HEK293 (cell line): ENCODE data around the gene RHOF.

Source experiments
- CTCF ChIA-PET: fragments of 350-600 bp; formaldehyde crosslinking; extraction: SDS; loops from one replicate; lab custom pipeline; 2021; ENCODE audit warnings: antibody characterized with exemption; lab: Yijun Ruan, JAX
- POLR2A ChIA-PET: fragments of 300-600 bp; formaldehyde crosslinking; extraction: SDS; loops from one replicate; lab custom pipeline; 2020; ENCODE audit warnings: antibody characterized with exemption, inconsistent platforms; lab: Yijun Ruan, JAX
- H3K27ac ChIP-seq: fragments of 200-500 bp; sonication (Bioruptor generic); 2 replicates; pipeline ENCODE4 v1.5.1; 2014; ENCODE audit warnings: low read depth, low read length, control low read depth, inconsistent platforms; ENCODE audit errors: extremely low read depth
- H3K36me3 ChIP-seq, 2 experiments: fragments of 200-500 bp in 1 of 2; sonication (Bioruptor generic) in 1 of 2; 1 replicate in 1 of 2; 2 replicates in 1 of 2; pipeline ENCODE4 v1.5.1; 2014 to 2017; ENCODE audit warnings: inconsistent platforms in 2 of 2, low read length in 2 of 2; ENCODE audit not compliant: control insufficient read depth in 2 of 2, insufficient read depth in 1 of 2
- H3K4me1 ChIP-seq: fragments of 200-500 bp; sonication (Bioruptor generic); 2 replicates; pipeline ENCODE4 v1.5.1; 2014; ENCODE audit warnings: mild to moderate bottlenecking, low read length, inconsistent platforms; ENCODE audit not compliant: control insufficient read depth, insufficient read depth
- H3K4me3 ChIP-seq: 2 replicates; pipeline ENCODE4 v1.5.1; 2011; ENCODE audit warnings: low read depth, mild to moderate bottlenecking, control low read depth, low read length, moderate library complexity
- H3K9me3 ChIP-seq: fragments of 200-500 bp; sonication (Bioruptor generic); 2 replicates; pipeline ENCODE4 v1.5.1; 2014; ENCODE audit warnings: low read depth, low read length, inconsistent platforms; ENCODE audit not compliant: control insufficient read depth, insufficient read depth
- EGR2 ChIP-seq: fragments of 450-650 bp; formaldehyde crosslinking; IDR thresholded peaks from 2 replicates; pipeline ENCODE4 v1.5.1; 2016; ENCODE audit warnings: low read depth, missing biosample characterization, missing genetic modification characterization
- HOXA7 ChIP-seq: sonication (generic); formaldehyde crosslinking; IDR thresholded peaks from 2 replicates; pipeline ENCODE4 v1.8.1; 2022; ENCODE audit warnings: missing genetic modification reagents, borderline replicate concordance
- IKZF3 ChIP-seq: fragments of 450-650 bp; IDR thresholded peaks from 2 replicates; pipeline ENCODE4 v1.5.0; 2018; ENCODE audit warnings: missing biosample characterization, mild to moderate bottlenecking, missing genetic modification characterization, moderate library complexity
- ZBTB17 ChIP-seq: fragments of 450-650 bp; formaldehyde crosslinking; IDR thresholded peaks from 2 replicates; pipeline ENCODE4 v1.5.1; 2016; ENCODE audit warnings: missing biosample characterization, missing genetic modification characterization
- ZBTB26 ChIP-seq: fragments of 450-650 bp; formaldehyde crosslinking; optimal IDR thresholded peaks from 2 replicates; pipeline ENCODE3; 2016; ENCODE audit warnings: missing biosample characterization, mild to moderate bottlenecking, missing genetic modification characterization
- ZFHX2 ChIP-seq: fragments of 450-650 bp; formaldehyde crosslinking; conservative IDR thresholded peaks from 2 replicates; pipeline ENCODE4 v1.5.1; 2016; ENCODE audit warnings: missing biosample characterization, missing genetic modification characterization
- ZIC2 ChIP-seq: fragments of 450-650 bp; formaldehyde crosslinking; IDR thresholded peaks from 2 replicates; pipeline ENCODE4 v1.5.1; 2016; ENCODE audit warnings: missing biosample characterization, missing genetic modification characterization
- ZNF140 ChIP-seq: fragments of 450-650 bp; formaldehyde crosslinking; IDR thresholded peaks from 2 replicates; pipeline ENCODE4 v1.5.1; 2016; ENCODE audit warnings: missing biosample characterization, missing genetic modification characterization
- ZNF155 ChIP-seq: fragments of 450-650 bp; formaldehyde crosslinking; IDR thresholded peaks from 2 replicates; pipeline ENCODE4 v1.5.1; 2016; ENCODE audit warnings: missing biosample characterization, missing genetic modification characterization
- ZNF18 ChIP-seq: fragments of 450-650 bp; formaldehyde crosslinking; IDR thresholded peaks from 2 replicates; pipeline ENCODE4 v1.5.1; 2016; ENCODE audit warnings: missing biosample characterization, missing genetic modification characterization
- ZNF184 ChIP-seq: fragments of 450-650 bp; IDR thresholded peaks from 2 replicates; pipeline ENCODE4 v1.5.1; 2018; ENCODE audit warnings: missing biosample characterization, mild to moderate bottlenecking, missing genetic modification characterization
- ZNF311 ChIP-seq: fragments of 450-650 bp; formaldehyde crosslinking; IDR thresholded peaks from 2 replicates; pipeline ENCODE4 v1.5.1; 2017; ENCODE audit warnings: missing biosample characterization, missing genetic modification characterization, borderline replicate concordance
- ZNF391 ChIP-seq: fragments of 450-650 bp; formaldehyde crosslinking; IDR thresholded peaks from 2 replicates; pipeline ENCODE4 v1.5.1; 2016; ENCODE audit warnings: low read depth, missing biosample characterization, missing genetic modification characterization, borderline replicate concordance
- ZNF398 ChIP-seq: fragments of 450-650 bp; formaldehyde crosslinking; IDR thresholded peaks from 2 replicates; pipeline ENCODE4 v1.5.1; 2017; ENCODE audit warnings: missing biosample characterization, missing genetic modification characterization
- ZNF416 ChIP-seq: fragments of 450-650 bp; formaldehyde crosslinking; IDR thresholded peaks from 2 replicates; pipeline ENCODE4 v1.5.1; 2016; ENCODE audit warnings: missing biosample characterization, missing genetic modification characterization
- ZNF501 ChIP-seq: fragments of 450-650 bp; formaldehyde crosslinking; IDR thresholded peaks from 2 replicates; pipeline ENCODE4 v1.5.1; 2016; ENCODE audit warnings: missing biosample characterization, missing genetic modification characterization
- ZNF548 ChIP-seq: fragments of 450-650 bp; formaldehyde crosslinking; IDR thresholded peaks from 2 replicates; pipeline ENCODE4 v1.5.1; 2016; ENCODE audit warnings: missing biosample characterization, missing genetic modification characterization
- ZNF768 ChIP-seq: fragments of 450-650 bp; formaldehyde crosslinking; IDR thresholded peaks from 2 replicates; pipeline ENCODE4 v1.5.1; 2018; ENCODE audit warnings: missing biosample characterization, mild to moderate bottlenecking, missing genetic modification characterization
- ZNF837 ChIP-seq: fragments of 450-650 bp; formaldehyde crosslinking; IDR thresholded peaks from 2 replicates; pipeline ENCODE4 v1.5.1; 2016; ENCODE audit warnings: missing biosample characterization, missing genetic modification characterization
- ZSCAN16 ChIP-seq: fragments of 450-650 bp; formaldehyde crosslinking; IDR thresholded peaks from 2 replicates; pipeline ENCODE4 v1.5.1; 2016; ENCODE audit warnings: missing biosample characterization, missing genetic modification characterization
- ZSCAN18 ChIP-seq: fragments of 450-650 bp; formaldehyde crosslinking; IDR thresholded peaks from 2 replicates; pipeline ENCODE4 v1.5.1; 2016; ENCODE audit warnings: missing biosample characterization, missing genetic modification characterization
- ZSCAN4 ChIP-seq: fragments of 450-650 bp; formaldehyde crosslinking; IDR thresholded peaks from 2 replicates; pipeline ENCODE4 v1.5.1; 2017; ENCODE audit warnings: missing biosample characterization, missing genetic modification characterization

Gene RHOF

GRCh38 chr12:121788176-121788818 is 5.2 kb downstream of the RHOF start:
- Histone ChIP-seq H3K4me1 (no peaks in the 10 kb centered on the region), H3K36me3 (no peaks in the 10 kb centered on the region), H3K27ac (no peak overlapping the region), H3K4me3 (no peak overlapping the region), H3K9me3 (no peaks in the 10 kb centered on the region)
- CTCF ChIA-PET: interaction anchor here (0.6 to 2.5 kb wide), 4 partner anchors 15 to 1236 kb away, joined by 4 to 9 read pairs (median 6); no protein-coding TSS in a partner anchor
- POLR2A ChIA-PET: no interaction called here
- TF ChIP-seq ZNF18 (tag by site-specific recombination): no peak
- TF ChIP-seq ZNF837 (tag by site-specific recombination): no peak
- no peak for TF ChIP-seq IKZF3
- peak; percentile 78 for TF ChIP-seq ZFHX2 (tag by site-specific recombination)
- TF ChIP-seq ZNF768 (tag by site-specific recombination): 0 out of 2 replicates have a peak, but pooled peaks have one; percentile 15
- TF ChIP-seq ZSCAN4: no peak
- TF ChIP-seq EGR2 (tag by site-specific recombination): peak; percentile 83

- H3K4me1 ChIP-seq: no peaks in the 10 kb centered on the region
- no peak overlapping the region for H3K27ac ChIP-seq
- H3K9me3 ChIP-seq: no peaks in the 10 kb centered on the region
- H3K4me3 ChIP-seq: no peak overlapping the region
- H3K36me3 ChIP-seq: no peaks in the 10 kb centered on the region
- ChIA-PET CTCF (interaction anchor here (0.6 to 15.2 kb wide), 6 partner anchors 7 to 71 kb away, joined by 3 to 238 read pairs (median 6); partner anchors contain the start of genes HPD and RHOF), POLR2A (interaction anchor here (0.6 to 1.0 kb wide), 2 partner anchors 9 to 1925 kb away, joined by 3 read pairs; partner anchors contain the start of gene ATP6V0A2)
- TF ChIP-seq ZNF548 (tag by site-specific recombination): no peak
These were observed 6.1 kb downstream of the RHOF start for GRCh38 chr12:121787063-121788025.

GRCh38 chr12:121786440-121786825 is 7.1 kb downstream of the RHOF start:
- ChIA-PET POLR2A (interaction anchor here (0.6 to 1.0 kb wide), 3 partner anchors 10 to 1926 kb away, joined by 3 to 8 read pairs (median 3); partner anchors contain the start of gene ATP6V0A2), CTCF (interaction anchor here (0.6 to 15.2 kb wide), 7 partner anchors 8 to 93 kb away, joined by 3 to 238 read pairs (median 4); partner anchors contain the start of genes HPD and RHOF)
- H3K36me3 ChIP-seq: no peaks in the 10 kb centered on the region
- H3K27ac ChIP-seq: no peak overlapping the region
- H3K4me3 ChIP-seq: no peak overlapping the region
- no peaks in the 10 kb centered on the region for H3K9me3 ChIP-seq
- no peaks in the 10 kb centered on the region for H3K4me1 ChIP-seq
- TF ChIP-seq ZNF140 (tag by site-specific recombination) (no peak), ZNF391 (tag by site-specific recombination) (no peak), ZNF398 (0 out of 2 replicates have a peak, but pooled peaks have one; percentile 21), ZNF311 (tag by site-specific recombination) (no peak), HOXA7 (CRISPR knock-in tag) (no peak), ZSCAN18 (tag by site-specific recombination) (no peak), ZIC2 (tag by site-specific recombination) (no peak), ZSCAN16 (tag by site-specific recombination) (no peak), ZNF155 (tag by site-specific recombination) (no peak), ZNF416 (tag by site-specific recombination) (no peak), ZNF184 (tag by site-specific recombination) (no peak), ZBTB26 (tag by site-specific recombination) (no peak), ZBTB17 (tag by site-specific recombination) (peak; percentile 60), ZNF501 (no peak)
